Measurements from ENCODE around the gene CAB39L.

DNA sequence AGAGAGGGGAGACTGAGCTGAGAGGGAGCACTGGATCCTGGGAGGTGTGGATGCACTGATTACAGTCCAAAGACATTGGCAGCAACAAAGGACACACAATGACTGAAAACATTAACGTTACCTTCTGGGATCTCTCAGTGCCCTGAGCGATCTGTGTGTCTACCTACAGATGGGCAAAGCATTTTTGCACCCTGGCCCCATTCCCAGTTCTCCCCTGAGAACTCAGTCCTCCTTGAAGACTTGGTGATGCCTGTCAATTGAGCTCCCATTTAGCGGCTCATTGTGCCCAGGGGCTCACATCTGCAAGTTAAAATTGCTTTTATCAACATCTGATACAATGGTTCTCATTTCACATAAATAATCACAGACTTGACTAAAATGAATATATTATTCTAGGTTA lies 133.6 kb downstream of the CAB39L start:
- TF ChIP-seq CREB1 (IDR thresholded peaks at IDR 0.05; ENCODE audit: low read depth) (no peak), TAF1 (IDR thresholded peaks at IDR 0.05; ENCODE audit: low read depth) (no peak), ZBTB7A (IDR thresholded peaks at IDR 0.05; ENCODE audit: low read depth) (no peak), EP300 (IDR thresholded peaks at IDR 0.05; ENCODE audit: borderline replicate concordance) (no peak), RAD21 (IDR thresholded peaks at IDR 0.05; ENCODE audit: low read depth) (no peak), TCF12 (IDR thresholded peaks at IDR 0.05; ENCODE audit: low read depth) (no peak)
- TF ChIP-seq, protein P1, sequence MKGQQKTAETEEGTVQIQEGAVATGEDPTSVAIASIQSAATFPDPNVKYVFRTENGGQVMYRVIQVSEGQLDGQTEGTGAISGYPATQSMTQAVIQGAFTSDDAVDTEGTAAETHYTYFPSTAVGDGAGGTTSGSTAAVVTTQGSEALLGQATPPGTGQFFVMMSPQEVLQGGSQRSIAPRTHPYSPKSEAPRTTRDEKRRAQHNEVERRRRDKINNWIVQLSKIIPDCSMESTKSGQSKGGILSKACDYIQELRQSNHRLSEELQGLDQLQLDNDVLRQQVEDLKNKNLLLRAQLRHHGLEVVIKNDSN (IDR thresholded peaks at IDR 0.05), result no peak

Data from Ishikawa (cell line).